Glomerular visceral epithelial cell (primary cell): ENCODE measurements around the gene RGMB.

Experiments used
- DNase-seq: peaks from one replicate; pipeline ENCODE4 v3.0.0-alpha.2; 2016; ENCODE audit errors: extremely low spot score

Gene RGMB

DNA sequence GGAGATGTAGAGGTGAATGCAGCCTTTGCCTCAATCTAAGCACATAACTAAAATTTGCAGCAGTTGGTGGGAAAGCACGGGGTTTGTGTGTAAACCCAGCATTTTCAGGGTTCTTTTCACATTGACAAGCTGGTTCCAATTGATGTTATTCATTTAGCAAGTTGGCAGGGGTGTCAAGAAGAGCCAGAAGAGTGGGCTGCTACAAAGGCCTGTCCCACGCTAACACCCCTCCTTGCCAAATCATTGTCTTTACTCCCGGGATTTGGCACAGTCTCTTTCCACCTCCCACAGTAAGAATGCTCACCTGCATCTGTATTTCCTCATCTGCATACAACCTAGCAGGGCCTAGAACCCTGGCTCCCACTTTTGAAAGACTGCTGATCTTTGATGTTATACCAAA lies 11.8 kb downstream of the RGMB start:
- no peak for DNase-seq

DNA sequence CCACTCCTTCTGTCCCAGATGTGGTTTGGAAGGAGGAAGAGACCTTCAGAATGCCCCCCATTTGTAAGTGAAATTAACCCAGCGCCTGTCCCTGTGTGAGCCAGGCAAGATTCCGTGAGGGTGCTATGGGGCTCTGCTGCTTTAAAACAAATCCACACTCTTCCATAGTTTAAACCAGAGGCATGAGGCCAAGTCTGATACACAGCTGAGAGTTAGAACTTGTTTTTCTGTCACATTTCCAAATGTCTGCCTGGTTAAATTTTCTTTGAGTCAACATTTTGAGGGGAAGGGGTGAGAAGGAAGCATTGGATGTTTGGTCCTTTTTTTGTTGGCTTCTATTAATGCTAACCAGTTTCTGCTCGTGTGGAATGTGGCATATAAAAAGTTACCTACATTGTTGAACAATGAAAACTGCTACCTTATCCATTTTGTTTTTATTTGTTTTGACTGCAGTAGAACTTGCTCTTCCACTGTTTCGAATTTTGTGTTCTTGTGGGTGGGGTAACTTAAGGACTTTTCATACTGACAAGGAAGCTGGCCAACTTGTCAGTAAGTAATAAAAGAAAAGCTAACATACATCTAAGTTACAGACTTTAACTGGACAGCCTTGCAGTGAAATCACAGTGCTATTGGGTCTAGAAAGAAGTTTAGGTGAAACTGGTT lies 12.9 kb downstream of the RGMB start:
- no peak for DNase-seq

DNA sequence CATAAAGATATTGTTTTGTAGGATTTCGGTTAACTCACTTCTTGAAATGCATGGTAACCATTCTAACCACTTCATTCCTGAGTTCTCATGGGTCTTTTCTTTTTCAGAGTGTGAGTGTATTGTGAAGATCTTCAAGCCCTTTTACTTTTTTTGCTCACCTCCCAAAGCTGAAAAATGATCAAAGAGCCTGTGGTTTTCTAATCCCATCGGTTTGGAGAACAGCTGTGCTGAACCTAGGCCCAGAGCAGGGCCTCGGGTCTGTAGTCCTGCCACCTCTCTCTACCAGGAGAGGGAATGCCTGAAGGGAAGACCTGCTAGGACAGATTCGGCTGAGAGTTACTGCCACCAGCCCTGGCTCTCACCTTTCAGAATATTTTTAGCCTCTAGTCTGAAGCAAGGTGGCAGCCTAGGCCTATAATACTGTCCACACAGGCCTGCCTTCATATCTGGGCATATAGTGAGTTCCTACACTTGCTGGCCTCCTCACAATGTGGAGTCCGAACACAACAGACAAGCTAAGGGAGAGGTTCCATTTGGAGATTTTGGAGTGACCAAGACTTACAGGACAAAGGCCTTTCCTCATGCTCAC lies 13.8 kb downstream of the RGMB start:
- no peak for DNase-seq

DNA sequence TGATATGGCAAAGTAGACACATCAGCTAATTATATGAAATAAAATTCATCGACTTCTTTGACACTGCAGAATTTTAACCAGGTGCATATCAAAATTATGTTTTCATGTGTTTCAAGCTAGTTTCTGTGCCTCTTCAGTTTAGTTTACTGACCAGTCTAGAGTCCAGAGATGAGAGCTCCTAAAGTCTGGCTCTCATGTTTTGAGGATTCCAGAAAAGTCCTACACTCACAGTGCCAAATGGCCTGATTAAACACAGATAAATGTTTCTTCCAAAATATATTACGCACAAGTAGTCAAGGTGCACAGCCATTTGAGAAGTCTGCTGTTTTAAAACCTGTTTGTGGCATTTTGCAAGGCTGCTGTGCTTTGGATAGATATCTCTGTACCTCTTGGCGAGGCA lies 15.6 kb downstream of the RGMB start:
- DNase-seq, result no peak

DNA sequence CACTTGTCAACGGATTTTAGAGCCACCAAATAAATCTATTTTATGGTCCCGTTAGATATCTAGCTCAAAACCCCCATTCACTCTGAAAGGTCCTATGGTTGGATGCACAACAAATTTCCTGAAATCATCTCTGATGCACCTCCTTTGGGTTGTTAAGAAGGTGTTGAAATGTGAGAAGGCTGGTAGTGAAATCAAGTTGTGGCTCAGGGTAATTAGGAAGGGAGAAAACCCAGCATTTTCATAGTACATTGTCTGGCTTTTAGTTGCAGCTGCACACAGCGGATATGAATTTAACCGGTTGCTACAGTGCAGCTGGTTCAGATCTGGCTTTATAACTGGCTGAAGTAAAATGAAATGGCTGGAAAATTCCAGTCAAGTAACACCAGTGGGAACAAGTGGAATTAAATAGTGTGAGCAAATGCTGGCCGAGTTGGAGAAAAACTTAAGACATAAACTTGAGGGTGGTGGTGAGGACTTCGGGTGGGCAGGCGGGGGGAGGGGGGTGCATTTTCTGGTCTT lies 17.6 kb downstream of the RGMB start:
- no peak for DNase-seq

DNA sequence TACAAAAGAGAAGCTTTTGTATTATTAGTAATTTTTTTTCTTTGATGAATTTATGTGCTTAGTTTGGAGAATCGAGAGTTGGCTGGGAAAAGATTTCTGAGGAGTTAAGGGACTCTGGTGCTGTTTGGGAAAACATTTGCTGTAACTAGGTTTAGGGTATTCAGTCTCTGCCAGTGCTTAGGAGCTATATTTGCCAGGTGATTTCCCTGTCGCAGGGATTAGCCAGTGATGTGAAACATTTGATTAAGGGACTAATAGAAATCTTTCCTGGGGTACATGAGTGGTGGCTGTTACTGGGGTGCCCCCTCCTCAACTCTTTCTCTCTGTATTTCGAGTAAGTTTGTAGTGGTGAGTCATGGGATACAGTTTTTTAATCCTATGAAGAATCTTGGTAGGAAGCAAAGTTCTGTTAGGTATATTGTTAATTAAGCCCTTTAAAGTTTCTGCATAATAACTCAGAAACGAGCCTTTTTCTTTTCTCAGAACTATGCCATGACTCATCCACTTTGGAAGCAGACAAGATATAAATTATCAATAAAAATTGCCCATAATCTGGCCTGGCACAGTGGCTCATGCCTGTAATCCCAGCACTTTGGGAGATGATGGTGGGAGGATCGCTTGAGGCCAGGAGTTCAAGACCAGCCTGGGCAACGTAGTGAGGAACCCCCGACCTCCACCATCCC lies 18.6 kb downstream of the RGMB start:
- no peak for DNase-seq

DNA sequence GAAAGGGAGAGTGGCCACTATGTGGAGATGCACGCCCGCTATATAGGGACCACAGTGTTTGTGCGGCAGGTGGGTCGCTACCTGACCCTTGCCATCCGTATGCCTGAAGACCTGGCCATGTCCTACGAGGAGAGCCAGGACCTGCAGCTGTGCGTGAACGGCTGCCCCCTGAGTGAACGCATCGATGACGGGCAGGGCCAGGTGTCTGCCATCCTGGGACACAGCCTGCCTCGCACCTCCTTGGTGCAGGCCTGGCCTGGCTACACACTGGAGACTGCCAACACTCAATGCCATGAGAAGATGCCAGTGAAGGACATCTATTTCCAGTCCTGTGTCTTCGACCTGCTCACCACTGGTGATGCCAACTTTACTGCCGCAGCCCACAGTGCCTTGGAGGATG lies 19.8 kb downstream of the RGMB start:
- no peak for DNase-seq

DNA sequence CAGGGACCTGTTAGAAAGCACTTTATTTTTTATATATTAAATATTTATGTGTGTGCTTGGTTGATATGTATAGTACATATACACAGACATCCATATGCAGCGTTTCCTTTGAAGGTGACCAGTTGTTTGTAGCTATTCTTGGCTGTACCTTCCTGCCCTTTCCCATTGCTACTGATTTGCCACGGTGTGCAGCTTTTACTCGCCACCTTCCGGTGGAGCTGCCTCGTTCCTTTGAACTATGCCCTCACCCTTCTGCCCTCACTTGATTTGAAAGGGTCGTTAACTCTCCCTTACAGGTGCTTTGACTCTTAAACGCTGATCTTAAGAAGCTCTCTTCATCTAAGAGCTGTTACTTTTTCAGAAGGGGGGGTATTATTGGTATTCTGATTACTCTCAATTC lies 20.5 kb downstream of the RGMB start:
- DNase-seq, result no peak

DNA sequence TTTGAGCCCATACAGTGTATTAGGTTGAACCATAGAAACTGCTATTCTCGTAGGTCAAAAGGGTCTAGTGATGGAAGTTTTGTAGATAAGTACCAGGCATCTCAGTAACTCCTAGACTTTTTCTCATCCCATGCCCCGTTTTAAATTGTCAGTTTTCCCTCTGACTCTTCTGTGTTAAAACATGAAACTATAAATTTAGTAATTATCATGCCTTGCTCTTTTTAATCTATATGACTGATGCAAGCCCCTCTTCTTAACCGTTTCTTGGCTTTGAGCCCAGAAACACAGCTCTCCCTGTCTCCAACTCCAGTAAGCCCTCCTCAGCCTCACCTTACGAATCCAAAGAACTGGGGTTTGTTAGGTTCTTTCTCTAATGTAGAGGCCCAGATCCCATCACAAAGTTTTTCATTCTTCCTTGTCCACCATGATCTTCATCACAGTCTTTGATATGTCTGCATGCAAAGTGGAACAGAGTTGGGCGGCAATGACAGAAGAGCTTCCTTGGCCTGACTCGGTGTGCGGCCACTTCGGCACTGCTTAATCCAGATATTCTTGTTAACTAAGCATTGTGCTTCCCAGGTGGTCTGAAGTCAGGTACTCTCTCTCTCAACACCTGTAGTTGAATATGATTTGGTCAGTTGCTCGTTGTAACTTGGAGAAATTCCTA lies 21.1 kb downstream of the RGMB start:
- DNase-seq, result no peak

DNA sequence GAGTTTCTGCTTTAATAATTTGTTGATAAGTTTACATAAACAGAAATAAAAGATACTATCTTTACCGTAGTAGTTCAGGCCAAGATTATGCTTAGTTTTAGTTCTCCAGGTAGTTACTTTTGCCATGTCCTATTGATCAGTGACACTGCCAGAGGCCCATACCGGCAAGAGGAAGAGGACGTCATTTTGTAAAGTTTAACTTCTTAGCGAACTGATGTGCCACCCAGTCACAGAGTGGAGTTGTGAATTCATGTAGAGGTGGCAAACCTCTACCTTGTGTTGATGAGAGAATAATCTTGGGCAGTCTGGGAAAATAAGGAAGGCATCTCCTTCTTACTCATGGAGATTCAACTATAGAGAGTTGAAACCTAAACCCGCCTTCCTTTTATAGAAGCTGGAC lies 21.8 kb downstream of the RGMB start:
- no peak for DNase-seq

DNA sequence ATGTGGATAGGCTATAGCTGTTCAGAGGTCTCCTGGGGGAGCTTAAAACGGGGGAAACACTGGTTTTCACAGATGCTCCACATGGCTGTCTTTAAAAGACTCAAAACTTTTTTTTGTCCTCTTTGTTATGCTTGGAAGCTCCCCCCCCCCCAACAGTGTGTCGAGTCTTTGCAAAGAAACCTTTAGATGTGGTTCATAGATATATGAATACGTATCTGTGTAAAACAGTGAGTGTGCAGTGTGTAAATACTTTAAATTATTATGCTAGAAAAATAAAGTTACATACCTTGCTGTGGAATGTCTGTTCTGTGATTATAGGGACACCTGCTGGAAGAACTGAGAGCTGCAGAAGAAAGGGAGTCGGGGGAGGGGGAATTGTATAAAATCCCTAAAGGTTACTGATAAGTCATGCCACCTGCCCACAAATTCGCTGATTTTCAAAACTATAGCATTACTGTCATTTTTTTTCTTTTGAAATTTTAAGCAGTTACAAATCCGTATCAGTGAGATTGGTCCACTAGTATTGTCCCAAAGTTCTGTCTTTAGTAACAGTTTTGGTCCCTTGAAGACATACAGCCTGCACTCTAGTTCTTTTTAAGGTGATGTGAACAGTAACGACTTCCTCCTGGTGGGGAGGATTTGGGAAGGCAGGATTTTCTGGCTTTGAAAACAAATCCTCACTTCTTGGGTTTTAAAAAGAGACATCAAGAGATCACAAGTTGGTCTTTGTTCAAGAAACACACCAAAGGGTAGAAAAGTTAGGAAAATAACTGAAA lies 22.9 kb downstream of the RGMB start:
- DNase-seq, result peak; percentile 69

DNA sequence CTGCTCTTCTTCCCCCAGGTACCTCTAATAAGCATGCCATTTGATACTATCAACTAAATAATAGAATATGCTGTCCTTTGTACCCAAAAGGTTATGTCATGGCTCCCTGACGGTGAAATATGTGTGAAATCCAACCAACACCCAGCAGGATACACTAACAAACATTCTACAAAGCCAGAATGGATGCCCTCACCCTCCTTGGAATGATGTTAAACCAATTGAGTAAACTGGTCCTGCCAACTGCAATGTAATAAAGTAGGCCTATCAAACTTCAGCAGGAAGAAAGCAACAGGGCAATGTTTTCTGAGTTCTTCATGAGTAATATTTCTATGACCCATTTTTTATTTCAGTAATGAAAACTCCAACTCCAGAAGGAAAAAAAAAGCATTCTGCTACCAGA lies 24.9 kb downstream of the RGMB start:
- DNase-seq, result no peak

DNA sequence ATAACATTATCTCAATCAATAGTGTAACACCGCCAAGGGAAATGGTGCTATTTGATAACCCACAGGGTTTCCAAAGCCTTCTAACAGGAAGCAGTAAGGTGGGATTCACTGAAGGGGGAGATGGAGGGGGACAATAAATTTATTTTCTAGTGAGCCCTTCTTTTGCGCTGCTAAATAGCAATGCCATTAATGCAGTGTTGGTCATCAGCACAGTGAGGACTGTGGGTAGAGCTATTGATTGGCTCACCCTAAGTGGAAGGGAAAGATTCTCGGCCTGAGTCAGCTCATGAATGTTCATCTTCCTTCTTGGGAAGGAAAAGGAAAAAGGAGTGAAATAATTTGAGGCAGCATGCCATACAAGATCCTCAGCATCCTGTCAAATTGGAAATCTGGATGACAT lies 25.4 kb downstream of the RGMB start:
- DNase-seq, result no peak

DNA sequence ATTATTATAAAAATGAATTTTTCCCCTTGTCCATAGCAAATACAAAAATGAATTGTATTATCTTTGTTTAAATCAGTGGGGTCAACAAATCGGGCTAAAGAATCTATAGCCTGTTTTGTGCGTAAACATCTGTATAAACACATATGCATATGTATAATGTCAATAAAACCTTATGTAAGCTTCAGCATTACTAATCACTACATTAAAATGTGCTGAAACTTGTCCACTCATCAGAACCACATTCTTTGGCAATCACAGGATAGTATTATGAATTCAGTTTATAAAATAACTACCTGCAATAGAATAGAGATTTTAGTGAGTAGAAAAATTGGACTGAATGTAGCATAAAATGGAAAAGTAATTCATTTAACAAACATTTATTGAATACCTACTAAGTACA lies 30.6 kb downstream of the RGMB start:
- DNase-seq, result no peak

DNA sequence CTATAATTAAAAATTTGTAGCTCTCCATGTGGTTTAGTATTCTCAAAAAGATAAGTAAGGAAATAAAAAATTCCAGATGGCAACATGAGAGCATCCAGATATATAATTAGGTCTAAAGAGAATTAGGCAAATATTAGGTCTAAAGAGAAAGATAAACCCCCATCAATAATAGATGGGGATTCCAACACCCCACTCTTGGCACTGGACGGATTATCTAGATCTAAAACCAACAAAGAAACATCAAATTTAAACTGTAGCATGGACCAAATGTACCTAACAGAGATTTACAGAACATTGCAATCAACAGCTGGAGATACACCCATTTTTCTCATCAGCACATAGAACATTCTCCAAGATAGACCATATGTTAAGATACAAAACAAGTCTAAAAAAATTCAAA lies 31.6 kb downstream of the RGMB start:
- no peak for DNase-seq

DNA sequence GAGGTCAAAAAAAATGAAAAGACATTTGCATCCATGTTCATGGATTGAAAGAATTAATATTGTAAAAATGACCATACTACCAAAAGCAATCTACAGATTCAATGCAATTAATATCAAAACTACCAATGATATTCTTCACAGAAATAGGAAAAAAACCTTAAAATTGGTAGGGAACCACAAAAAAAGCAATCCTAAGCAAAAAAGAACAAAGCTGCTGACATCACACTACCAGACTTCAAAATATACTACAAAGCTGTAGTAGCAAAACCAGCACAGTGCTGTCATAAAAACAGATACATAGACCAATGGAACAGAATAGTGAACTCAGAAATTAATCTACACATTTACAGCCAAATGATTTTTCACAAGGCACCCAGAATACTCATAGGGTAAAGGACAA lies 34.3 kb downstream of the RGMB start:
- no peak for DNase-seq

DNA sequence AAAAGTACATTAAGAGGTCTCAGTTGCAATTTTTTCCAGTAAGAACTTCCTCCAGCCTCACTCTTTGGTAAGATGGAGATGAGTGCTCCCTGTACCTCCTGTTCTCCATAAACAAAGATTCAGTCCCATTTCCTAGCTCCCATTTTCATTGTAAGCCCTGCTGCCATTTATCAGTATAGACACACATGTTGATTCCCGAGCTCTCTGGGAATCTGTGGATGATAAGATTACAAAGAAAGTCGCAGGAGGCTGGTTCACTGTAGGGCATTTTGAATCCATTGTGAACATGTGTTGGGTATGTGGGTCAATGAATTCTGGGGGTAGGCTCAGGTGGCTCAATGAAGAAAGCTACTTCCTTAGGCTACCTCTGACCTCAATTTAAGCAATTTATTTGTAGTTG lies 36.7 kb downstream of the RGMB start:
- DNase-seq, result no peak

DNA sequence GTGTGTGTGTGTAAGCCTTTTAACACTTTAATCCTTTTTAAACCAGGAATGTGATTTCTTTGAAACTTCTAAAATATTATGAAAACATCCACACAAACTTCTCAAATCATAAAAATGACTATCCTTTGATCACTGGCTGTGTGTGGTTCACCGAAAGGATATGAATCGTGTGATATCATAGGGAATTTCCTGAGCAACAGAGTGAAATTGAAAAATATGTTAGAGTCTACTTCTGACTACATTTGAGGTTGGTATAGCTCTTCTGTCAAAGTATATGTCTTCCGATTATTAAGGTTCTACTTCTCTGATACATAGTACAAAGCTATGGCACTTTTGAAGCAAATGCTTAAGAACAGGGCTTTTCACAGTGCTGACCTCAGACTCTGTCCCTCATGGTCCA lies 40.3 kb downstream of the RGMB start:
- no peak for DNase-seq

DNA sequence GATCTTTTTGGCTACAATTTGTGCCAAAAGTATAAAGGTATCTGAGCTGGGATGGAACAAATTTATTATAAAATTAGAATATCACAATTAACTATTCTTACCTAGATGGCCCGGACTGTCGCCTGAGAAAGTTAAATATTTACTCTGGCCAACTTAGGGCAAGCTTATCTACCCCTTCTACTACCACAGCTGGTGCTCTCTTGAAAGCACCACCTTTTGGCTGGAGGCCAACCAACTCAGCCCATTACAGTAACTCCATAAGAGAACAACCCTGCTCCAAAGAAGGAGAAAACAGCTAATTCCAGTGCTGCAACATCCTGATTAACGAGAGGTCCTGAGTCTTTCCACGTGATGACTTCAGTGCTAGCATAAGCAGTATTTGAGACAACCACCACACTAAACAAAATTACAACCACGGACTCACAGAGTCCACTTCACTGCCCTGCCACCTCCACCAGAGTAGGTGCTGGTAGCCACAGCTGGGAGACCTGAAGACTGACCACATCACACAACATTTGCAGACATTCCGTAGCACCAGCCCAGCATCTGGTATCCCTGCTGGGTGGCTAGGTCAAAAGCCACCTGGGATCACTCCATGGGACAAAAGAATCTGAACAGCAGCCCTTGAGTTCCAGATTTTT lies 43.2 kb downstream of the RGMB start:
- DNase-seq, result peak; percentile 5

DNA sequence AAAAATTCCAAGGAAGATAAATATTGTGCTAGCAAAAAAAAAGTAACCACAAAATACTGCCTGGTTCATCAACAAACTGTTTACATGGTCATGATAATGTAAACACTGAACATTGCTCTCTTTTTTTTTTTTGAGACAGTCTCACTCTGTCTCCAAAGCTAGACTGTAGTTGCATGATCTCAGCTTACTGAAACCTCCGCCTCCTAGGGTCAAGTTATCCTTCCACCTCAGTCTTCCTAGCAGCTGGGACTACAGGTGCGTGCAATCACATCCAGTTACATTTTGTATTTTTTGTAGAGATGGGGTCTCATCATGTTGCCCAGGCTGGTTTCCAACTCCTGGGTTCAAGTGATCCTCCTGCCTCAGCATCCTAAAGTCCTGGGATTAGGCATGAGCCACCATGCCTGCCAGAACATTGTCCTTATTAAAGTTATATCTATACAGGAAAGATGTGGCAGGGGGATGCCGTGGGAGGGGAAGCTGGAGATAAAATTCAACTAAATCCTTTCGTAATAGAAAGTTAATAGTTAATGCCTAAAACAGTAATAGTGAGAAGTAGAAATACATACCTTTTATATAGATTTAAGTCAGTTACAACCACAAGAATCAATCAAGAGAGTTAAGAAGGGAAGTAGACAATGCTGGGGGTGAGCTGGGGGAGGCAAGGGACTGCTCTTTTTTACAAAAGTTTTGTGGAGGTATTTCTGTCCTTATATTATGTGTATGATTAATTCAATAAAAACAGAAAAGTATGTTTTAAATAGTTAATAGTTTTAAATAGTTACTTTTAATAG lies 52.3 kb downstream of the RGMB start:
- DNase-seq, result no peak

DNA sequence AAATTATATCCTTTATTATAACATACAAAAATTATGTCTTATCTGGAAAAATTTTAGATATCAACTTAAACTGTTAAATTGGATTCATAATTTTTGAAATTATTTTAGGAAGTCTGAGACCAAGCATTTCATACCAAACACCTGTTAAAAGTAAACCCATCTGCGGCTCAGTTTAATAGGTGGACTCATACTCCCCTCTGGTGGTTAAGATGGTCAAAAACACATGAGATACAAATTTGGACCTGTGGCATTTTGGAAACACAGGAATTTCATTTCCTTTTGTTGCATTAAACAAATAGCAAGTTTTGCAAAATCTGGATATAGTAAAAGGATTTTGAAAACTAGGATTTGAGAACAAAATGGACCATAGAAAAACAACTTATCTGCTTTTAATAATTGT lies 53.7 kb downstream of the RGMB start:
- DNase-seq, result peak; percentile 62
